ENCODE measurements around the gene KMT2D.

- TF ChIP-seq POLR2A (IDR thresholded peaks at IDR 0.05; ENCODE audit: low read depth, low read length) (no peak), EZH2 (IDR thresholded peaks at IDR 0.05; ENCODE audit: borderline replicate concordance, low read depth, low read length, severe bottlenecking) (no peak), CTCF (IDR thresholded peaks at IDR 0.05; ENCODE audit: extremely low read depth in 1 of 2, insufficient read depth in 1 of 2, low read depth in 1 of 2, low read length in 2 of 2) (no peak), POLR2AphosphoS5 (IDR thresholded peaks at IDR 0.05; ENCODE audit: insufficient read depth, low read depth, low read length) (no peak), MYC (IDR thresholded peaks at IDR 0.05; ENCODE audit: low read depth, low read length) (no peak), JUN (IDR thresholded peaks at IDR 0.05; ENCODE audit: borderline replicate concordance, insufficient read depth, insufficient read length, low read depth) (no peak), FOS (IDR thresholded peaks at IDR 0.05; ENCODE audit: borderline replicate concordance, insufficient read depth, low read length) (no peak), MAX (IDR thresholded peaks at IDR 0.05; ENCODE audit: insufficient read depth, insufficient read length) (no peak)
Measured at GRCh38 chr12:49092816-49093406, 32.3 kb upstream of the KMT2D start.

All from endothelial cell of umbilical vein (primary cell).